ENCODE results near the gene TMSB4X.
"Not testable (repeated sequence)": the region's sequence is repeated elsewhere in the genome, so short reads cannot be mapped to it uniquely, and the experiment has no call there.

The TMSB4X gene

GRCh38 chrX:12954981-12955380 lies 19.9 kb upstream of the TMSB4X start:
- DNase-seq (ENCODE audit: low read depth in 3 of 3, low spot score in 1 of 3) = no peak

GRCh38 chrX:12955882-12956703 lies 18.8 kb upstream of the TMSB4X start:
- DNase-seq (ENCODE audit: low read depth in 3 of 3, low spot score in 1 of 3) = peak in 1 of 3 donors; percentile 39

GRCh38 chrX:12956704-12957534 lies 18.0 kb upstream of the TMSB4X start:
- peak in 1 of 3 donors; percentile 45 for DNase-seq (ENCODE audit: low read depth in 3 of 3, low spot score in 1 of 3)

- no peak for DNase-seq (ENCODE audit: low read depth in 3 of 3, low spot score in 1 of 3)
Measured at GRCh38 chrX:12958059-12958458, 16.9 kb upstream of the TMSB4X start.

- no peak for DNase-seq (ENCODE audit: low read depth in 3 of 3, low spot score in 1 of 3)
Measured at GRCh38 chrX:12958461-12958860, 16.4 kb upstream of the TMSB4X start.

GRCh38 chrX:12961196-12961718 lies 13.7 kb upstream of the TMSB4X start:
- DNase-seq (ENCODE audit: low read depth in 3 of 3, low spot score in 1 of 3) = no peak

- no peak for DNase-seq (ENCODE audit: low read depth in 3 of 3, low spot score in 1 of 3)
Measured at GRCh38 chrX:12962041-12962504, 12.8 kb upstream of the TMSB4X start.

- not testable (repeated sequence) for DNase-seq (ENCODE audit: low read depth in 3 of 3, low spot score in 1 of 3)
Measured at GRCh38 chrX:12963210-12963850, 11.6 kb upstream of the TMSB4X start.

- DNase-seq (ENCODE audit: low read depth in 3 of 3, low spot score in 1 of 3) = no peak
Measured at GRCh38 chrX:12965131-12965940, 9.6 kb upstream of the TMSB4X start.

- no peak for DNase-seq (ENCODE audit: low read depth in 3 of 3, low spot score in 1 of 3)
Measured at GRCh38 chrX:12966151-12966550, 8.8 kb upstream of the TMSB4X start.

- DNase-seq (ENCODE audit: low read depth in 3 of 3, low spot score in 1 of 3) = no peak
Measured at GRCh38 chrX:12967711-12968465, 7.0 kb upstream of the TMSB4X start.

- no peak for DNase-seq (ENCODE audit: low read depth in 3 of 3, low spot score in 1 of 3)
Measured at GRCh38 chrX:12970691-12971202, 4.2 kb upstream of the TMSB4X start.

GRCh38 chrX:12971282-12972003 lies 3.5 kb upstream of the TMSB4X start:
- no peak for DNase-seq (ENCODE audit: low read depth in 3 of 3, low spot score in 1 of 3)

GRCh38 chrX:12972243-12972642 lies 2.7 kb upstream of the TMSB4X start:
- no peak for DNase-seq (ENCODE audit: low read depth in 3 of 3, low spot score in 1 of 3)

GRCh38 chrX:12972878-12973560 lies 1.9 kb upstream of the TMSB4X start:
- DNase-seq (ENCODE audit: low read depth in 3 of 3, low spot score in 1 of 3) = no peak

- DNase-seq (ENCODE audit: low read depth in 3 of 3, low spot score in 1 of 3) = no peak
Measured at GRCh38 chrX:12973561-12974304, 1.2 kb upstream of the TMSB4X start.

GRCh38 chrX:12974305-12974795 lies 560 bp upstream of the TMSB4X start:
- no peak for DNase-seq (ENCODE audit: low read depth in 3 of 3, low spot score in 1 of 3)

- DNase-seq (ENCODE audit: low read depth in 3 of 3, low spot score in 1 of 3) = no peak
Measured at GRCh38 chrX:12975670-12975965, 708 bp downstream of the TMSB4X start.
